Neural cell (in vitro differentiated cells): ENCODE data around the gene PCSK1.

Experiments
- CTCF ChIP-seq: fragments of 450-650 bp; IDR thresholded peaks from 2 replicates; pipeline ENCODE4 v1.5.1; 2014; ENCODE audit warnings: antibody characterized with exemption, mild to moderate bottlenecking, moderate library complexity; ENCODE audit not compliant: poor library complexity, severe bottlenecking
- EP300 ChIP-seq: fragments of 450-650 bp; conservative IDR thresholded peaks from 2 replicates; pipeline ENCODE4 v1.6.1; 2014; ENCODE audit warnings: antibody characterized with exemption, mild to moderate bottlenecking, moderate library complexity; ENCODE audit not compliant: poor library complexity, severe bottlenecking
- MXI1 ChIP-seq: fragments of 450-650 bp; conservative IDR thresholded peaks from 2 replicates; pipeline ENCODE4 v1.6.1; 2014; ENCODE audit warnings: antibody characterized with exemption, mild to moderate bottlenecking; ENCODE audit not compliant: poor library complexity, severe bottlenecking
- RAD21 ChIP-seq: fragments of 450-650 bp; conservative IDR thresholded peaks from 2 replicates; pipeline ENCODE4 v1.6.1; 2014; ENCODE audit warnings: antibody characterized with exemption, mild to moderate bottlenecking, moderate library complexity
- REST ChIP-seq: IDR thresholded peaks from 2 replicates; pipeline ENCODE4 v1.6.1; 2012; ENCODE audit warnings: borderline replicate concordance
- TAF1 ChIP-seq: IDR thresholded peaks from 2 replicates; pipeline ENCODE4 v1.6.1; 2012; ENCODE audit warnings: low read depth

GRCh38 chr5:96377597-96377996 is 55.5 kb downstream of the PCSK1 start:
- no peak for TF ChIP-seq CTCF
- no peak for TF ChIP-seq TAF1
- TF ChIP-seq RAD21, result no peak
- TF ChIP-seq EP300, result no peak
- no peak for TF ChIP-seq REST
- TF ChIP-seq MXI1, result no peak
